Testis (tissue), 2 donors: ENCODE data around the gene C19orf25.

ENCODE experiments used
- POLR2A ChIP-seq: fragments of 450-650 bp; IDR thresholded peaks from one replicate; pipeline ENCODE4 v1.6.1; 2017; ENCODE audit warnings: antibody characterized with exemption, mild to moderate bottlenecking, moderate library complexity
- TF ChIP-seq, protein P1 (sequence below), 3 experiments: fragments of 450-650 bp in 2 of 3; fragments of 200-600 bp in 1 of 3; sonication (generic) in 1 of 3; IDR thresholded peaks; one replicate each; pipeline ENCODE4 v1.5.1; 2016 to 2019; ENCODE audit warnings: antibody characterized with exemption in 3 of 3, mild to moderate bottlenecking in 2 of 3, moderate library complexity in 1 of 3

GRCh38 chr19:1502433-1503088 lies 23.5 kb upstream of the C19orf25 start:
- TF ChIP-seq, protein P1, sequence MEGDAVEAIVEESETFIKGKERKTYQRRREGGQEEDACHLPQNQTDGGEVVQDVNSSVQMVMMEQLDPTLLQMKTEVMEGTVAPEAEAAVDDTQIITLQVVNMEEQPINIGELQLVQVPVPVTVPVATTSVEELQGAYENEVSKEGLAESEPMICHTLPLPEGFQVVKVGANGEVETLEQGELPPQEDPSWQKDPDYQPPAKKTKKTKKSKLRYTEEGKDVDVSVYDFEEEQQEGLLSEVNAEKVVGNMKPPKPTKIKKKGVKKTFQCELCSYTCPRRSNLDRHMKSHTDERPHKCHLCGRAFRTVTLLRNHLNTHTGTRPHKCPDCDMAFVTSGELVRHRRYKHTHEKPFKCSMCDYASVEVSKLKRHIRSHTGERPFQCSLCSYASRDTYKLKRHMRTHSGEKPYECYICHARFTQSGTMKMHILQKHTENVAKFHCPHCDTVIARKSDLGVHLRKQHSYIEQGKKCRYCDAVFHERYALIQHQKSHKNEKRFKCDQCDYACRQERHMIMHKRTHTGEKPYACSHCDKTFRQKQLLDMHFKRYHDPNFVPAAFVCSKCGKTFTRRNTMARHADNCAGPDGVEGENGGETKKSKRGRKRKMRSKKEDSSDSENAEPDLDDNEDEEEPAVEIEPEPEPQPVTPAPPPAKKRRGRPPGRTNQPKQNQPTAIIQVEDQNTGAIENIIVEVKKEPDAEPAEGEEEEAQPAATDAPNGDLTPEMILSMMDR (IDR thresholded peaks at IDR 0.05) = no peak
- no peak for TF ChIP-seq POLR2A
